K562 (cell line): ENCODE measurements around the gene ANAPC10. TPM values are rescaled to one million over a fixed set of nuclear protein-coding genes. Genes with fewer than 3 reads are reported as not detected.

Experiments used
- ATAC-seq: fragments of 200-7000 bp; cut with Tn5 transposase; 3 replicates; pipeline ENCODE4 v1.9.1; 2020; ENCODE audit warnings: moderate library complexity
- BruUV-seq: library from RNA; stranded (reverse); fragments of 400-500 nt; replicated peaks from 2 replicates; lab custom pipeline; 2021; lab: Mats Ljungman, UMichigan
- CTCF ChIA-PET: fragments of 300-600 bp; formaldehyde crosslinking; extraction: SDS; loops from one replicate; lab custom pipeline; 2021; ENCODE audit warnings: low intra/inter-chr PET ratio; lab: Yijun Ruan, JAX
- POLR2A ChIA-PET: fragments of 300-600, 350-650 bp; sonication (Branson Sonifier 250); formaldehyde crosslinking; extraction: SDS; loops from one replicate; lab custom pipeline; 2021; ENCODE audit warnings: antibody characterized with exemption, inconsistent platforms; lab: Yijun Ruan, JAX
- DNase-seq, 4 experiments: peaks; one replicate each; pipeline versions ENCODE4 v3.0.0 to v3.0.0-alpha.2; 2011 to 2018; ENCODE audit warnings: low spot score in 3 of 4, mixed read lengths in 3 of 4; ENCODE audit errors: extremely low read depth in 1 of 4
- FAIRE-seq: peaks from 2 replicates; lab custom pipeline; 2011; peaks lifted over from hg19 to GRCh38; lab: Jason Lieb, UNC
- H2AFZ ChIP-seq: 2 replicates; pipeline ENCODE4 v1.6.0; 2011; ENCODE audit warnings: low read depth, low read length, control low read depth, inconsistent platforms
- H3K27ac ChIP-seq: fragments of 200-600 bp; 3 replicates; pipeline ENCODE4 v1.8.0; 2011; ENCODE audit warnings: low read depth, mild to moderate bottlenecking, control low read depth, inconsistent platforms, low read length, moderate library complexity, mixed read lengths; ENCODE audit errors: extremely low read depth
- H3K27me3 ChIP-seq, 2 experiments: fragments of 300-600 bp in 1 of 2; 2 replicates in 1 of 2; 3 replicates in 1 of 2; pipeline versions ENCODE4 v1.6.0 to v1.8.0; 2011; ENCODE audit warnings: inconsistent platforms in 2 of 2, low read length in 2 of 2, mild to moderate bottlenecking in 1 of 2, mixed read lengths in 1 of 2, moderate library complexity in 1 of 2; ENCODE audit not compliant: control insufficient read depth in 2 of 2, insufficient read depth in 2 of 2
- H3K36me3 ChIP-seq: fragments of 300-600 bp; 3 replicates; pipeline ENCODE4 v1.8.0; 2011; ENCODE audit warnings: mild to moderate bottlenecking, low read length, inconsistent platforms; ENCODE audit not compliant: control insufficient read depth, insufficient read depth
- H3K4me1 ChIP-seq, 2 experiments: fragments of 200-600 bp in 1 of 2; replicated peaks in 1 of 2; 2 replicates in 1 of 2; 3 replicates in 1 of 2; pipeline versions ENCODE4 v1.5.1 to v1.8.0; 2011; ENCODE audit warnings: inconsistent platforms in 2 of 2, low read length in 2 of 2, mild to moderate bottlenecking in 1 of 2, mixed read lengths in 1 of 2, moderate library complexity in 1 of 2; ENCODE audit not compliant: control insufficient read depth in 2 of 2, insufficient read depth in 2 of 2
- H3K4me2 ChIP-seq: 2 replicates; pipeline ENCODE4 v1.6.1; 2011; ENCODE audit warnings: low read length, control low read depth, inconsistent platforms, mixed read lengths; ENCODE audit not compliant: insufficient read depth
- H3K4me3 ChIP-seq: fragments of 200-600 bp; sonication (generic), shearing (Covaris generic); 2 replicates; pipeline ENCODE4 v1.5.1; 2016; ENCODE audit warnings: control low read depth, inconsistent platforms
- H3K79me2 ChIP-seq: fragments of 200-600 bp; 3 replicates; pipeline ENCODE4 v1.8.0; 2011; ENCODE audit warnings: low read length, inconsistent platforms; ENCODE audit not compliant: control insufficient read depth, insufficient read depth
- H3K9ac ChIP-seq, 2 experiments: 2 replicates each; pipeline versions ENCODE4 v1.6.0 to v1.6.1; 2011; ENCODE audit warnings: low read depth in 2 of 2, low read length in 2 of 2, control low read depth in 1 of 2, inconsistent platforms in 1 of 2, mild to moderate bottlenecking in 1 of 2, mixed read lengths in 1 of 2; ENCODE audit not compliant: insufficient read depth in 1 of 2
- H3K9me1 ChIP-seq: one replicate; pipeline ENCODE4 v1.6.0; 2011; ENCODE audit warnings: inconsistent platforms, mild to moderate bottlenecking, low read length, moderate library complexity; ENCODE audit not compliant: control insufficient read depth, insufficient read depth
- H3K9me3 ChIP-seq: replicated peaks from 2 replicates; pipeline ENCODE4 v1.5.1; 2011; ENCODE audit warnings: low read depth, low read length, inconsistent platforms; ENCODE audit not compliant: control insufficient read depth, insufficient read depth
- H4K20me1 ChIP-seq: replicated peaks from 2 replicates; pipeline ENCODE4 v1.6.1; 2011; ENCODE audit warnings: low read length, inconsistent platforms, mixed read lengths; ENCODE audit not compliant: control insufficient read depth, insufficient read depth
- CBFA2T3 ChIP-seq: fragments of 450-650 bp; IDR thresholded peaks from 2 replicates; pipeline ENCODE4 v1.6.1; 2017
- DPF2 ChIP-seq: fragments of 450-650 bp; IDR thresholded peaks from 2 replicates; pipeline ENCODE4 v1.6.1; 2016
- KDM1A ChIP-seq, 2 experiments: fragments of 450-650 bp; IDR thresholded peaks; 2 replicates each; pipeline ENCODE4 v1.6.1; 2016; ENCODE audit warnings: mild to moderate bottlenecking in 2 of 2
- RBM14 ChIP-seq: fragments of 200-400 bp; formaldehyde crosslinking; IDR thresholded peaks from 2 replicates; pipeline ENCODE4 v1.6.1; 2018; ENCODE audit warnings: low read depth, mild to moderate bottlenecking, low read length, moderate library complexity, borderline replicate concordance; ENCODE audit not compliant: insufficient read depth
- SPI1 ChIP-seq: IDR thresholded peaks from 2 replicates; pipeline ENCODE4 v1.6.1; 2011; ENCODE audit warnings: low read depth, low read length, control low read depth, borderline replicate concordance
- ZBTB8A ChIP-seq: fragments of 450-650 bp; IDR thresholded peaks from 2 replicates; pipeline ENCODE4 v1.6.1; 2018; ENCODE audit warnings: mild to moderate bottlenecking, moderate library complexity; ENCODE audit not compliant: partially characterized antibody
- ZNF444 ChIP-seq: fragments of 250-450 bp; sonication (Bioruptor Pico); IDR thresholded peaks from 2 replicates; pipeline ENCODE4 v1.4.0; 2020; ENCODE audit warnings: mild to moderate bottlenecking, moderate library complexity
- ZNF717 ChIP-seq: fragments of 250-450 bp; sonication (Bioruptor Pico); IDR thresholded peaks from 2 replicates; pipeline ENCODE4 v1.5.0; 2021
- WGBS: fragments of 100-300 bp; shearing (Covaris generic); methylation state at CpG from one replicate; pipeline ENCODE4 v1.1.6; 2016; ENCODE audit warnings: low coverage, mixed read lengths; ENCODE audit not compliant: insufficient coverage; ENCODE audit errors: missing lambda C conversion rate; 5-methylcytosine and 5-hydroxymethylcytosine counted together
- in situ Hi-C: fragments of 300-500 bp; cut with MboI; formaldehyde crosslinking; loops from 4 replicates; pipeline ENCODE4 v1.15.0; 2018; ENCODE audit warnings: inconsistent platforms, mixed read lengths
- intact Hi-C: fragments of 100-400 bp; cut with micrococcal nuclease; formaldehyde crosslinking; loops from 2 replicates; pipeline ENCODE4 v1.14.2; 2022
- polyA plus RNA-seq, 8 experiments: library from polyadenylated mRNA; depleted of rRNA in 4 of 8; stranded (reverse) in 5 of 8; unstranded in 3 of 8; fragments of >200 nt; fragmentation: Nextera tagmentation in 2 of 8; fragmentation: Illumina TruSeq in 1 of 8; extraction: Ambion mirVana in 2 of 8; extraction: Trizol in 1 of 8; gene quantifications; 2 replicates each; pipeline versions ENCODE4 v1.2.1 to v1.2.3, GENCODE V29; 2011 to 2014; ENCODE audit warnings: inconsistent platforms in 1 of 8, missing spikeins in 1 of 8
- total RNA-seq, 7 experiments: library from RNA; depleted of rRNA in 6 of 7; stranded (reverse); fragments of >200 nt in 6 of 7; fragmentation: Illumina TruSeq in 2 of 7; extraction: Trizol in 2 of 7; gene quantifications; 2 replicates each; pipeline versions ENCODE4 v1.2.1 to v1.2.3, GENCODE V29; 2011 to 2021; ENCODE audit warnings: low replicate concordance in 1 of 7
- TF ChIP-seq, protein P1 (sequence below): sonication (generic); formaldehyde crosslinking; IDR thresholded peaks from 2 replicates; pipeline ENCODE4 v1.8.0; 2022; ENCODE audit warnings: mild to moderate bottlenecking, low read depth, missing genetic modification reagents
- TF ChIP-seq, protein P2 (sequence below): fragments of 250-450 bp; sonication (Bioruptor Pico); IDR thresholded peaks from 2 replicates; pipeline ENCODE4 v1.8.0; 2021; ENCODE audit warnings: mild to moderate bottlenecking, moderate library complexity
- TF ChIP-seq, protein P3 (sequence below): fragments of 250-450 bp; sonication (Bioruptor Pico); IDR thresholded peaks from 2 replicates; pipeline ENCODE4 v1.5.0; 2022; ENCODE audit warnings: mild to moderate bottlenecking

Gene ANAPC10
- total and polyA plus RNA-seq, 9 of the 15 experiments (the other 6 are each of a cell fraction or from before 2014, with no cell fraction given) = 31.0 to 96.2 (median 60.3) TPM

DNA sequence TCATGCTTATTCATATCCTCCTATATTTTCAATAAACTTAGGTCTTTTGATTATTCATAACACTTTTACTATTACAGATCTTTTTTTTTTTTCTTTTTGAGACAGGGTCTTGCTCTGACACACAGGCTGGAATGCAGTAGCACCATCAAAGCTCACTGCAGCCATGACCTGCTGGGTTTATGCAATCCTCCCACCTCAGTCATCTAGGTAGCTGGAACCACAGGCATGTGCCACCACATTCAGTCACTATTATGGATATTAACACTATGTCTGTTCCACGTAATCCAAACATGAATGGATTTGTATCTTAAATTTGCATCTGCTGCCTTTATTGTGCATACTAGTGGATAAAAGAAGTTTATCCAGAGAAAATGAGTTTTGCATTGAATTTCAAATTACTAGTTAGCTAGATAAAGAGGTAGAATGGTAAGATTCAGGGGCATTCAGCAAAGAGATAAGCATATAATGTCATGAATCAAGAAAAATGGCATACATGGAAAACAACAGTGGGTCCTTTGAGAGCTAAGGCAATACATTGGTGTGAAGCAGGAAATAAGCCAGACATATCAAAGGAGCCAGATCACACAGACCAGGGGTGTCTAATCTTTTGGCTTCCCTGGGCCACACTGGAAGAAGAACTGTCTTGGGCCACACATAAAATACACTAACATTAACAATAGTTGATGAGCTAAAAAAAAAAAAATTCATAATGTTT lies 13.9 kb downstream of the ANAPC10 start:
- DNase-seq = no peak
- TF ChIP-seq CBFA2T3 = 0 out of 2 replicates have a peak, but pooled peaks have one; percentile 8
- TF ChIP-seq ZNF717 (CRISPR knock-in tag) = no peak
- peaks cover 61% of the 10 kb centered on the region; the same call in 2 of the 3 replicates for H3K36me3 ChIP-seq
- H3K27ac ChIP-seq = no peak overlapping the region
- H3K4me3 ChIP-seq = no peak overlapping the region
- H3K4me2 ChIP-seq = no peak overlapping the region
- CTCF ChIA-PET = no interaction called here
- H3K27me3 ChIP-seq = no peaks in the 10 kb centered on the region
- no peaks in the 10 kb centered on the region for H3K4me1 ChIP-seq
- no peaks in the 10 kb centered on the region for H4K20me1 ChIP-seq
- H2AFZ ChIP-seq = no peak overlapping the region
- no peaks in the 10 kb centered on the region for H3K9me1 ChIP-seq
- peak; percentile 71 for ATAC-seq
- H3K9ac ChIP-seq = no peak overlapping the region
- in situ Hi-C loops = no loop called here
- WGBS = 85% methylated on average over 1 of the region's 1 CpG
- no peak for FAIRE-seq
- POLR2A ChIA-PET = interaction anchor here (1.5 to 1.8 kb wide), 2 partner anchors 9 to 14 kb away, joined by 4 to 7 read pairs; partner anchors contain the start of gene ANAPC10
- intact Hi-C loops = no loop called here
- peaks cover 43% of the 10 kb centered on the region for H3K79me2 ChIP-seq
- no TSS peak for BruUV-seq
- H3K9me3 ChIP-seq = no peaks in the 10 kb centered on the region

DNA sequence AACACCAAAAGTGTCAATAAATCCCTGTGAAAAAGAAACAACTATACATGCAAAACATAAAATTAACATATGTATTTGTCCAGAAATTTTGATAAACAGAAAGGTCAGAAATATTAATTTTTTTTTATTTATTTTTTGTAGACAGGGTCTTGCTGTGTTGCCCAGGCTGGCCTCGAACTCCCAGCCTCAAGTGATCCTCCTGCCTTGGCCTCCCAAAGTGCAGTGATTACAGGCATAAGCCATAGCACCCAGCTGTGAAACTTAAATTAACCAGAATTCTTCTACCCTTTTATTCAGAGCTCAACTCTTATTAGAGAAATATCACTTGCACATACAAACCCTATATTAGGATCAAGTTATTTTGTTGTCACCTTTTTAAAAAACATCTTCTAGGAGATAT lies 16.2 kb downstream of the ANAPC10 start:
- FAIRE-seq = no peak
- 100% methylated on average over 1 of the region's 1 CpG for WGBS
- peaks cover 54% of the 10 kb centered on the region; the same call in 2 of the 3 replicates for H3K36me3 ChIP-seq
- TF ChIP-seq RBM14 = no peak
- TF ChIP-seq SPI1 = no peak
- TF ChIP-seq, protein P1, sequence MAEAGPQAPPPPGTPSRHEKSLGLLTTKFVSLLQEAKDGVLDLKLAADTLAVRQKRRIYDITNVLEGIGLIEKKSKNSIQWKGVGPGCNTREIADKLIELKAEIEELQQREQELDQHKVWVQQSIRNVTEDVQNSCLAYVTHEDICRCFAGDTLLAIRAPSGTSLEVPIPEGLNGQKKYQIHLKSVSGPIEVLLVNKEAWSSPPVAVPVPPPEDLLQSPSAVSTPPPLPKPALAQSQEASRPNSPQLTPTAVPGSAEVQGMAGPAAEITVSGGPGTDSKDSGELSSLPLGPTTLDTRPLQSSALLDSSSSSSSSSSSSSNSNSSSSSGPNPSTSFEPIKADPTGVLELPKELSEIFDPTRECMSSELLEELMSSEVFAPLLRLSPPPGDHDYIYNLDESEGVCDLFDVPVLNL (CRISPR knock-in tag) = no peak
- TF ChIP-seq, protein P2, sequence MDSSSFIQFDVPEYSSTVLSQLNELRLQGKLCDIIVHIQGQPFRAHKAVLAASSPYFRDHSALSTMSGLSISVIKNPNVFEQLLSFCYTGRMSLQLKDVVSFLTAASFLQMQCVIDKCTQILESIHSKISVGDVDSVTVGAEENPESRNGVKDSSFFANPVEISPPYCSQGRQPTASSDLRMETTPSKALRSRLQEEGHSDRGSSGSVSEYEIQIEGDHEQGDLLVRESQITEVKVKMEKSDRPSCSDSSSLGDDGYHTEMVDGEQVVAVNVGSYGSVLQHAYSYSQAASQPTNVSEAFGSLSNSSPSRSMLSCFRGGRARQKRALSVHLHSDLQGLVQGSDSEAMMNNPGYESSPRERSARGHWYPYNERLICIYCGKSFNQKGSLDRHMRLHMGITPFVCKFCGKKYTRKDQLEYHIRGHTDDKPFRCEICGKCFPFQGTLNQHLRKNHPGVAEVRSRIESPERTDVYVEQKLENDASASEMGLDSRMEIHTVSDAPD (CRISPR knock-in tag) = no peak
- TF ChIP-seq, protein P3, sequence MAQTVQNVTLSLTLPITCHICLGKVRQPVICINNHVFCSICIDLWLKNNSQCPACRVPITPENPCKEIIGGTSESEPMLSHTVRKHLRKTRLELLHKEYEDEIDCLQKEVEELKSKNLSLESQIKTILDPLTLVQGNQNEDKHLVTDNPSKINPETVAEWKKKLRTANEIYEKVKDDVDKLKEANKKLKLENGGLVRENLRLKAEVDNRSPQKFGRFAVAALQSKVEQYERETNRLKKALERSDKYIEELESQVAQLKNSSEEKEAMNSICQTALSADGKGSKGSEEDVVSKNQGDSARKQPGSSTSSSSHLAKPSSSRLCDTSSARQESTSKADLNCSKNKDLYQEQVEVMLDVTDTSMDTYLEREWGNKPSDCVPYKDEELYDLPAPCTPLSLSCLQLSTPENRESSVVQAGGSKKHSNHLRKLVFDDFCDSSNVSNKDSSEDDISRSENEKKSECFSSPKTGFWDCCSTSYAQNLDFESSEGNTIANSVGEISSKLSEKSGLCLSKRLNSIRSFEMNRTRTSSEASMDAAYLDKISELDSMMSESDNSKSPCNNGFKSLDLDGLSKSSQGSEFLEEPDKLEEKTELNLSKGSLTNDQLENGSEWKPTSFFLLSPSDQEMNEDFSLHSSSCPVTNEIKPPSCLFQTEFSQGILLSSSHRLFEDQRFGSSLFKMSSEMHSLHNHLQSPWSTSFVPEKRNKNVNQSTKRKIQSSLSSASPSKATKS = no peak
- TF ChIP-seq KDM1A (IDR thresholded peaks at IDR 0.05) = peak in 1 of 2 experiments; percentile 30; a peak in 1 of 4 replicates
- TF ChIP-seq ZBTB8A = no peak
- TF ChIP-seq DPF2 = no peak
- no peak for TF ChIP-seq ZNF444 (CRISPR knock-in tag)

More for the DNA sequence above, 16.2 kb downstream of the ANAPC10 start:
- no peaks in the 10 kb centered on the region for H3K9me3 ChIP-seq
- no peak overlapping the region for H3K27ac ChIP-seq
- no peak overlapping the region for H3K9ac ChIP-seq
- DNase-seq (no peak), ATAC-seq (no peak)
- H4K20me1 ChIP-seq = no peaks in the 10 kb centered on the region
- no peaks in the 10 kb centered on the region for H3K9me1 ChIP-seq
- H3K79me2 ChIP-seq = peaks cover 48% of the 10 kb centered on the region
- ChIA-PET CTCF (no interaction called here), POLR2A (no interaction called here)
- H3K4me2 ChIP-seq = no peak overlapping the region
- intact Hi-C loops = no loop called here
- no peaks in the 10 kb centered on the region for H3K4me1 ChIP-seq
- no peak overlapping the region for H3K4me3 ChIP-seq
- H3K27me3 ChIP-seq = no peaks in the 10 kb centered on the region
- BruUV-seq = no TSS peak
- H2AFZ ChIP-seq = no peak overlapping the region
- in situ Hi-C loops = no loop called here
